Neutrophil (primary cell): ENCODE data around the gene IDH3A.

Source experiments
- H3K27ac ChIP-seq: fragments of 200-600 bp; sonication (generic); 2 replicates; pipeline ENCODE4 v1.5.1; 2016; ENCODE audit warnings: mild to moderate bottlenecking, moderate library complexity
- H3K27me3 ChIP-seq: fragments of 200-600 bp; sonication (generic); 2 replicates; pipeline ENCODE4 v1.6.0; 2016; ENCODE audit warnings: mild to moderate bottlenecking
- H3K36me3 ChIP-seq: fragments of 200-600 bp; sonication (generic); 2 replicates; pipeline ENCODE4 v1.5.1; 2017
- H3K4me1 ChIP-seq, 2 experiments: fragments of 200-600 bp in 1 of 2; sonication (generic) in 1 of 2; 1 replicate in 1 of 2; 2 replicates in 1 of 2; pipeline versions ENCODE4 v1.5.1 to v1.6.1; 2013 to 2016; ENCODE audit warnings: low read depth in 1 of 2, low read length in 1 of 2, mild to moderate bottlenecking in 1 of 2, moderate library complexity in 1 of 2; ENCODE audit not compliant: control insufficient read depth in 1 of 2, insufficient read depth in 1 of 2
- H3K4me3 ChIP-seq, 2 experiments: fragments of 200-600 bp in 1 of 2; sonication (generic) in 1 of 2; 1 replicate in 1 of 2; 2 replicates in 1 of 2; pipeline ENCODE4 v1.5.1; 2013 to 2016; ENCODE audit warnings: low read depth in 1 of 2, low read length in 1 of 2, mild to moderate bottlenecking in 1 of 2, moderate library complexity in 1 of 2
- H3K9me3 ChIP-seq: fragments of 200-600 bp; sonication (generic); 2 replicates; pipeline ENCODE4 v1.5.1; 2016
- TF ChIP-seq, protein P1 (sequence below): fragments of 200-600 bp; sonication (generic); IDR thresholded peaks from 2 replicates; pipeline ENCODE4 v1.5.1; 2016; ENCODE audit warnings: antibody characterized with exemption

The IDH3A gene

DNA sequence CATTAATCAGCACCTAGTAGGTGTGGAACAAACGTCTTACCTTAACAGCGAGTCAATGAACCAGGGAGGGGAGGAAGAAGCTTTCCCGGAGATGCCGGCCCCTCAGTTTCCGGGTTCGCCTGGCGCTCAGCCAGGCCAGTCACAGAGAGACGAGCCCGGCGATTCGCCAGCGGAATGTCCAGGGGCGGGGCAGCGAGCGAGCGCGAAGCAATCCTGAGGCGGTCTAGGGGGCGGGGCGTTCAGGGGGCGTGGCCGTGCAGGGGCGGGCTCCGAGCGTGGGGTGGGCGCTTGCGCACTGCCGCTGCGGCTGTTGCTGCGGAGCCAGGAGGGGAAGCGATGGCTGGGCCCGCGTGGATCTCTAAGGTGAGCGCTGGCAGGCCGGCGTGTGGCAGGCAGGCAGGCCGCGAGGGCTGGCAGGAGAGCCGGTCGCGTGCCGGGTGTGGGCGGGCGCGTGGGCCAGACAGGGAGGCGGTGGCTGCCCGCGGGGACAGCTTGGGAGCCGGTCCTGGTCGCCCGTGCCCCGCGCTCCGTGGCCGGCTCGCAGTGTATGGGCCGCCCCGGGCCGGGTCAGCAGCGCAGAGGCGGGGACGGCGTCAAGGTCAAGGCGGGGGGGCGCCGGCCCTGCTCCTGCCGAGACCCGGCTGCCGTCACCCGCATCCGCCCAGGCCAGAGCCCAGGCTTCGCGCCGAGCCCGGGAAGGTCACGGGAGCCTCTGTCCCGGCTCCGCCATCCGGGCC lies at the start of gene IDH3A:
TSS of gene IDH3A (plus strand) at position 295 of the 737 bp plus-strand sequence. CDS start at position 337, 42 bp downstream.
- H3K27ac ChIP-seq, result peak within 1 kb of the TSS; percentile 71
- H3K4me1 ChIP-seq, result peaks cover 13 to 21% of the 10 kb centered on the region in 2 experiments
- no peaks in the 10 kb centered on the region for H3K36me3 ChIP-seq
- H3K4me3 ChIP-seq, result peak within 1 kb of the TSS; percentile 81 to 82
- H3K27me3 ChIP-seq, result peaks cover 5% of the 10 kb centered on the region
- TF ChIP-seq, protein P1, sequence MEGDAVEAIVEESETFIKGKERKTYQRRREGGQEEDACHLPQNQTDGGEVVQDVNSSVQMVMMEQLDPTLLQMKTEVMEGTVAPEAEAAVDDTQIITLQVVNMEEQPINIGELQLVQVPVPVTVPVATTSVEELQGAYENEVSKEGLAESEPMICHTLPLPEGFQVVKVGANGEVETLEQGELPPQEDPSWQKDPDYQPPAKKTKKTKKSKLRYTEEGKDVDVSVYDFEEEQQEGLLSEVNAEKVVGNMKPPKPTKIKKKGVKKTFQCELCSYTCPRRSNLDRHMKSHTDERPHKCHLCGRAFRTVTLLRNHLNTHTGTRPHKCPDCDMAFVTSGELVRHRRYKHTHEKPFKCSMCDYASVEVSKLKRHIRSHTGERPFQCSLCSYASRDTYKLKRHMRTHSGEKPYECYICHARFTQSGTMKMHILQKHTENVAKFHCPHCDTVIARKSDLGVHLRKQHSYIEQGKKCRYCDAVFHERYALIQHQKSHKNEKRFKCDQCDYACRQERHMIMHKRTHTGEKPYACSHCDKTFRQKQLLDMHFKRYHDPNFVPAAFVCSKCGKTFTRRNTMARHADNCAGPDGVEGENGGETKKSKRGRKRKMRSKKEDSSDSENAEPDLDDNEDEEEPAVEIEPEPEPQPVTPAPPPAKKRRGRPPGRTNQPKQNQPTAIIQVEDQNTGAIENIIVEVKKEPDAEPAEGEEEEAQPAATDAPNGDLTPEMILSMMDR, result peak; percentile 56
- no peaks in the 10 kb centered on the region for H3K9me3 ChIP-seq

DNA sequence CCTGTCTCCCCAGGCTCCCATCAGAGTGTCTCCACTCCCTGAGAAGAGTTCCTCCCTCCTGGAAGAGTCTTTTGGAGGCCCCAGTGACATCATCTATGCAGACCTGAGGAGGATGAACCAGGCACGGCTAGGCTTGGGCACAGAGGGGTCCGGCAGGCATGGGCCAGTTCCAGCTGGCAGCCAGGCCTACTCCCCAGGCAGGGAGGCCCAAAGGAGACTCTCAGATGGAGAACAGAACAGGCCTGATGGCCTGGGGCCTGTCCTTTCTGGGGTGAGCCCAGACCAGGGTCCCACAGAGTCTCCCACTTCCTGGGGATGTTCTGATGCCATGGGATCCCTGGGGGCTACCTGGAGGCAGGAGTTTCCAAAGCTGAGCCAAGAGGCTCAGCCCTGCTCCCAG lies 48.3 kb upstream of the IDH3A start:
- H3K4me1 ChIP-seq, result peaks cover 20 to 23% of the 10 kb centered on the region in 2 experiments
- H3K27ac ChIP-seq, result no peak overlapping the region
- H3K4me3 ChIP-seq, result no peak overlapping the region
- no peaks in the 10 kb centered on the region for H3K36me3 ChIP-seq
- H3K27me3 ChIP-seq, result no peaks in the 10 kb centered on the region
- TF ChIP-seq, protein P1, result no peak
- H3K9me3 ChIP-seq, result no peaks in the 10 kb centered on the region

DNA sequence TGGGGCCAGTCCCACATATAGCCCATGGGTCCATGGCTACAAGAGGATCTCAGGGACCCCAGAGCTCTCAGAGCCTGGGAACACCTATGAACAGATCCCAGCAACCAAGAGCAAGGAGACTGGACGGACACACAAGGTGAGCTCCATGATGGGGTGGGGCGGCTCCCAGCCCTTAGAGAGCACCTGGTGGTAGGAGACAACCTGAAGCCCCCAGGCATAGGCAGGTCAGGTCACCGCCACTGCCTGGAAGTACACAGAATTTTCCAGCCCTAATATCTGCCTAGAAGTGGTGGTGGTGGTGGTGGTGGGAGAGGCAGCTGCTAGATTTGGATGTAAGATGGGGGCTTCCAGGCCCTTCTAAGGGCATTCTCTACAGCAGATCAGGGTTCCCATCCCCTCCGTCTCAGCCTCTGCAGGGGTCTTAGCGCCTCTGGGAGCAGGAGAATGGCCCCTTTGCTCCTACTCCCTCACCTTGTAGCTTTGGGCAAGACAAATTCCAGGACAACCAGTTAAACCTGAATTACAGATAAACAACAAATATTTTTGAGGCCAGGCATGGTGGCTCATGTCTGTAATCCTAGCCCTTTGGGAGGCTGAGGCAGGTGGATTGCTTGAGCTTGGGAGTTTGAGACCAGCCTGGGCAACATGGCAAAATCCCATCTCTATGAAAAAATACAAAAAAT lies 47.6 kb upstream of the IDH3A start:
- Histone ChIP-seq H3K9me3 (no peaks in the 10 kb centered on the region), H3K27me3 (no peaks in the 10 kb centered on the region), H3K4me3 (no peak overlapping the region), H3K27ac (no peak overlapping the region), H3K36me3 (no peaks in the 10 kb centered on the region), H3K4me1 (peaks cover 20 to 23% of the 10 kb centered on the region in 2 experiments)
- TF ChIP-seq, protein P1, result no peak

DNA sequence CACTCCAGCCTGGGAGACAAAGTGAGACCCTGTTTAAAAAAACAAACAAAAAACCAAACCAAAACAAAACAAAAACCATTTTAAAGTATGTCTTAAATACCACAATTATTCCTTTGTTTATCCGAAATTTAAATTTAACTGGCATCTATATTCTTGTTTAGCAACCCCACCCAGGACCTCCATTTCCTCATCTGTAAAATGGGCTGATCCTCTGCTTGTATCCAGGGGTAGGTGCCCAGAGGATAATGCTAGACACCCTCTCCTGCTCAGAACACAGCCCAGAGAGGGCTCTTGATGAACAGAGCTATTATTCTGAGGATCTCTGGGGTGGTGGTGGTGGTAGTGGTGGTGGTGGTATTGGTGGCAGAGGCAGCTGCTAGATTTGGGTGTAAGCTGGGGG lies 47.0 kb upstream of the IDH3A start:
- Histone ChIP-seq H3K27ac (no peak overlapping the region), H3K4me3 (no peak overlapping the region), H3K36me3 (no peaks in the 10 kb centered on the region), H3K9me3 (no peaks in the 10 kb centered on the region), H3K4me1 (peaks cover 20 to 23% of the 10 kb centered on the region in 2 experiments), H3K27me3 (no peaks in the 10 kb centered on the region)
- TF ChIP-seq, protein P1, result no peak

DNA sequence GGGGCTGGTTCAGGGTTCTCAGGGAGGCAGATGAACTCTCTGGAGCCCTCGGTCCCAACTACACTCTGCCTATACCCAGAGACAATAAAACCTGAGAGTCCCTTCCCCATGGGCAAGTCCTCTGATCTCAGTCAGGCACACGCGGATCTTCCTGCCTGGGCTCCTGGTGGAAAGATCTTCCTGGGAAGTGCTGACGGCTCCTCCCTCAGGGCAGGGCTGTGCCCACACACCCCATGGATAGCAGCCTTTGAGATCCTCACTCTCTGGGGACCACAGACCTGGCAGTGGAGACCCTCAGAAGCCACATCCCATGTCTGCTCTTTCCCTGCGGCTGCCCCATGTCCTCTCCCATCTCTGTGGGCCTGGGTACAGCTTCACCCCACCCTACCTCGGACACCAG lies 46.4 kb upstream of the IDH3A start:
- no peak overlapping the region for H3K27ac ChIP-seq
- TF ChIP-seq, protein P1, result no peak
- H3K4me1 ChIP-seq, result peaks cover 17% of the 10 kb centered on the region in 2 experiments
- no peaks in the 10 kb centered on the region for H3K36me3 ChIP-seq
- H3K4me3 ChIP-seq, result no peak overlapping the region
- H3K9me3 ChIP-seq, result no peaks in the 10 kb centered on the region
- H3K27me3 ChIP-seq, result no peaks in the 10 kb centered on the region
